ENCODE results near the gene RANGAP1. TPM values are rescaled to one million over a fixed set of nuclear protein-coding genes. Genes with fewer than 3 reads are reported as not detected.

Gene RANGAP1
- total and polyA plus RNA-seq, 9 donors, result 17.2 to 37.9 (median 32.1) TPM

- intact Hi-C loops (cut with DNase I), result loop anchor here in 1 of 4 donors (5.0 kb wide), 1 partner anchor 54 kb away; no protein-coding TSS in a partner anchor
- Histone ChIP-seq H3K9me3 (no peaks in the 10 kb centered on the region), H3K4me1 (ENCODE audit: insufficient read depth) (peaks cover 6% of the 10 kb centered on the region), H3K27me3 (no peaks in the 10 kb centered on the region), H3K4me3 (peak overlapping the region; percentile 86), H3K27ac (peak overlapping the region; percentile 85 to 97), H3K36me3 (no peaks in the 10 kb centered on the region)
- DNase-seq, result no peak
- TF ChIP-seq POLR2A (IDR thresholded peaks at IDR 0.05) (no peak), CTCF (IDR thresholded peaks at IDR 0.05) (no peak), EP300 (IDR thresholded peaks at IDR 0.05) (no peak)
- WGBS, 3 donors, result 2 to 3% (median 2%) methylated on average over 5 of the region's 5 CpGs
These were observed 16.8 kb upstream of the RANGAP1 start for GRCh38 chr22:41302811-41303210.

GRCh38 chr22:41302021-41302767 is 16.2 kb upstream of the RANGAP1 start:
- DNase-seq, result peak in 4 of 5 donors; percentile 31 to 61 (median 50)
- intact Hi-C loops (cut with DNase I), result loop anchor here in 1 of 4 donors (5.0 kb wide), 1 partner anchor 55 kb away; no protein-coding TSS in a partner anchor
- Histone ChIP-seq H3K27ac (peak overlapping the region; percentile 85 to 97), H3K27me3 (no peaks in the 10 kb centered on the region), H3K4me3 (peak overlapping the region; percentile 86), H3K9me3 (no peaks in the 10 kb centered on the region), H3K36me3 (no peaks in the 10 kb centered on the region), H3K4me1 (ENCODE audit: insufficient read depth) (peaks cover 6% of the 10 kb centered on the region)
- WGBS, 3 donors, result 0 to 1% (median 0%) methylated on average over 35 to 60 of the region's 60 CpGs
- TF ChIP-seq POLR2A (IDR thresholded peaks at IDR 0.05) (no peak), EP300 (IDR thresholded peaks at IDR 0.05) (no peak), CTCF (IDR thresholded peaks at IDR 0.05) (no peak)

- H3K27me3 ChIP-seq, result no peaks in the 10 kb centered on the region
- no peaks in the 10 kb centered on the region for H3K9me3 ChIP-seq
- H3K4me3 ChIP-seq, result peak within 1 kb of the TSS; percentile 86
- no peaks in the 10 kb centered on the region for H3K36me3 ChIP-seq
- intact Hi-C loops (cut with DNase I), result loop anchor here in 1 of 4 donors (5.0 kb wide), 1 partner anchor 56 kb away; no protein-coding TSS in a partner anchor
- H3K27ac ChIP-seq, result peak within 1 kb of the TSS; percentile 85 to 97
- WGBS, 3 donors, result 0 to 1% (median 1%) methylated on average over 68 to 74 of the region's 74 CpGs
- DNase-seq, result peak; percentile 77 to 86 (median 82)
- peaks cover 6% of the 10 kb centered on the region for H3K4me1 ChIP-seq (ENCODE audit: insufficient read depth)
- TF ChIP-seq POLR2A (IDR thresholded peaks at IDR 0.05) (no peak), CTCF (IDR thresholded peaks at IDR 0.05) (peak; percentile 29 to 63 (median 46))
These were observed 15.4 kb upstream of the RANGAP1 start, which contains the start of gene ZC3H7B for GRCh38 chr22:41301085-41302020. Gene ZC3H7B, plus strand, starts transcription at chr22:41301525. Its CDS starts 19,136 bp downstream, at chr22:41320661.

- intact Hi-C loops (cut with DNase I), result loop anchor here in 1 of 4 donors (5.0 kb wide), 1 partner anchor 57 kb away; no protein-coding TSS in a partner anchor
- DNase-seq, result no peak
- Histone ChIP-seq H3K9me3 (no peaks in the 10 kb centered on the region), H3K27ac (peak overlapping the region in 1 of 2 donors; percentile 85), H3K4me3 (peak overlapping the region; percentile 86), H3K4me1 (ENCODE audit: insufficient read depth) (peaks cover 6% of the 10 kb centered on the region), H3K36me3 (no peaks in the 10 kb centered on the region), H3K27me3 (no peaks in the 10 kb centered on the region)
- TF ChIP-seq POLR2A (IDR thresholded peaks at IDR 0.05), result no peak
- TF ChIP-seq CTCF (IDR thresholded peaks at IDR 0.05), result no peak
- no peak for TF ChIP-seq EP300 (IDR thresholded peaks at IDR 0.05)
- 46 to 52% (median 49%) methylated on average over 7 of the region's 7 CpGs for WGBS, 3 donors
These were observed 14.7 kb upstream of the RANGAP1 start for GRCh38 chr22:41300661-41301060.
